IPS-15b (cell line): Measurements from ENCODE around the gene ADAMTS14.

Experiments
- H3K27me3 ChIP-seq: one replicate; pipeline ENCODE4 v1.6.1; 2013; ENCODE audit warnings: low read length; ENCODE audit not compliant: control insufficient read depth, insufficient read depth
- H3K36me3 ChIP-seq: one replicate; pipeline ENCODE4 v1.6.1; 2013; ENCODE audit warnings: low read length; ENCODE audit not compliant: control insufficient read depth, insufficient read depth
- H3K4me1 ChIP-seq: one replicate; pipeline ENCODE4 v1.6.1; 2013; ENCODE audit warnings: mild to moderate bottlenecking, low read length; ENCODE audit not compliant: control insufficient read depth, insufficient read depth
- H3K4me3 ChIP-seq: one replicate; pipeline ENCODE4 v1.5.1; 2013; ENCODE audit warnings: low read depth, low read length
- H3K9ac ChIP-seq: one replicate; pipeline ENCODE4 v1.6.1; 2013; ENCODE audit warnings: low read depth, mild to moderate bottlenecking, low read length
- H3K9me3 ChIP-seq: one replicate; pipeline ENCODE4 v1.6.1; 2013; ENCODE audit warnings: mild to moderate bottlenecking, low read length; ENCODE audit not compliant: control insufficient read depth, insufficient read depth

Gene ADAMTS14

GRCh38 chr10:70671619-70672164 lies 614 bp upstream of the ADAMTS14 start:
- H3K9me3 ChIP-seq, result no peaks in the 10 kb centered on the region
- H3K4me1 ChIP-seq, result peaks cover 4% of the 10 kb centered on the region
- H3K9ac ChIP-seq, result peak overlapping the region; percentile 70
- peaks cover 25% of the 10 kb centered on the region for H3K27me3 ChIP-seq
- H3K4me3 ChIP-seq, result peak overlapping the region; percentile 42
- no peaks in the 10 kb centered on the region for H3K36me3 ChIP-seq

- Histone ChIP-seq H3K36me3 (no peaks in the 10 kb centered on the region), H3K9ac (no peak overlapping the region), H3K4me1 (peaks cover 4% of the 10 kb centered on the region), H3K27me3 (peaks cover 25% of the 10 kb centered on the region), H3K4me3 (peak overlapping the region; percentile 54), H3K9me3 (no peaks in the 10 kb centered on the region)
These were observed 980 bp downstream of the ADAMTS14 start for GRCh38 chr10:70673043-70673928.

GRCh38 chr10:70673929-70674559 lies 1.7 kb downstream of the ADAMTS14 start:
- Histone ChIP-seq H3K27me3 (peaks cover 25% of the 10 kb centered on the region), H3K9me3 (no peaks in the 10 kb centered on the region), H3K9ac (no peak overlapping the region), H3K36me3 (no peaks in the 10 kb centered on the region), H3K4me1 (peaks cover 4% of the 10 kb centered on the region), H3K4me3 (no peak overlapping the region)

DNA sequence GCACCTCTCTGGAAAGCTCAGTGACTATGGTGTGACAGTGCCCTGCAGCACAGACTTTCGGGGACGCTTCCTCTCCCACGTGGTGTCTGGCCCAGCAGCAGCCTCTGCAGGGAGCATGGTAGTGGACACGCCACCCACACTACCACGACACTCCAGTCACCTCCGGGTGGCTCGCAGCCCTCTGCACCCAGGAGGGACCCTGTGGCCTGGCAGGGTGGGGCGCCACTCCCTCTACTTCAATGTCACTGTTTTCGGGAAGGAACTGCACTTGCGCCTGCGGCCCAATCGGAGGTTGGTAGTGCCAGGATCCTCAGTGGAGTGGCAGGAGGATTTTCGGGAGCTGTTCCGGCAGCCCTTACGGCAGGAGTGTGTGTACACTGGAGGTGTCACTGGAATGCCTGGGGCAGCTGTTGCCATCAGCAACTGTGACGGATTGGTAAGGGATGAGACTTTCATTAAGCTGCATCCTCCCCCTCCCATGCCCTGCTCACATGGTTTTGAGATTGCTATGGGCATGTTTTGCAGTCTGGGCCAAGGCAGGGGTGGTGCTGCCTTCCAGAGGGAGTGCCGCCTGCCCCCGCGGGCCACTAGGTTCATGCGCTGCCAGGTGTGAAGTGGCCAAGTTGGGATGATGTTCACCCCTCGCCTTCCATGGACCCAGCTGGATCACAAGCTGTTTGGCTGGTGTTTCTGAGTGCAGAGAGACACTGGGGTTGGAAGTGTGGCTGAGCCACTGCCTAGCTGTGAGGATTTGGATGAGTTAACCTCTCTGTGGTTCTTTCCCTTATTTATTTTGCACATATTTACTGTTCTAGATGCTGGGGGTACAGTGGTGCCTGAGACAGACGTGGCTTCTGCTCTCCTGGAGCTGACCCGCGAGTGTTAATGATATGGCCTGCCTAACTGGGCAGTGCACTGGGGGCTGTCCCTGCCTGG lies 2.5 kb downstream of the ADAMTS14 start:
- Histone ChIP-seq H3K4me1 (peaks cover 4% of the 10 kb centered on the region), H3K4me3 (no peak overlapping the region), H3K9ac (no peak overlapping the region), H3K27me3 (peaks cover 25% of the 10 kb centered on the region), H3K36me3 (no peaks in the 10 kb centered on the region), H3K9me3 (no peaks in the 10 kb centered on the region)

DNA sequence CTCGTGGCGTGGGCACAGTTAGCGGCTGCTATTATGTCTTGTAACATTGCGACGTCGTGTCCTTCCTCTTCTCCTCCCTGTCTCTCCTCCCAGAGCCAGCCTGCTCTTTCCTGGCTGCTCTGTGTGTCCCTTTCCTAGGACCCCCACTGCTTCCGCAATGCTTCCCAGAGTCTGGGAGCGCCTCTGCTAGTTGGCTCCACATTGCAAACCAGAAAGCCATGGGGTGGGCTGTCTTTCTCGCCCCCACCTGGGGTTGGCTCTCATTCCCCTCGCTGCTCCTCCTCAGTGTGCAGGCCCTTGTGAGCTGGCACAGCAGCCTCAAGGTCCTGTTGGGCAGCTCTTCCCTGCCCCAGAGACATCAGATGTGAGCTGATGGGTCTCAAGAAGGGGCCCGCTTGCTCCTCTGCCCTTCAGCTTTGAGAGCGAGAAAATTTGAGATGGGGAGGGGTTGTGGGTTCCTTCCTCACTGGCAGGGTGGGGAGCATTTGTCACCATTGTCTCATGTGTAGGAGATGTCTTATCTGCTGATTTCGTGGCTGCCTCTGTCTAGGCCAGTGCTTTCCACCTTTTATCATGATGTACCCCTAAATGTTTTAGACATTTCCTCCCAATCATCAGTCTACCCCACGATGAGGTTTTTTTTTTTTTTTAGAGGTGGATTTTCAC lies 3.3 kb downstream of the ADAMTS14 start:
- Histone ChIP-seq H3K4me3 (no peak overlapping the region), H3K9ac (no peak overlapping the region), H3K4me1 (peaks cover 4% of the 10 kb centered on the region), H3K36me3 (no peaks in the 10 kb centered on the region), H3K27me3 (peaks cover 21% of the 10 kb centered on the region), H3K9me3 (no peaks in the 10 kb centered on the region)

DNA sequence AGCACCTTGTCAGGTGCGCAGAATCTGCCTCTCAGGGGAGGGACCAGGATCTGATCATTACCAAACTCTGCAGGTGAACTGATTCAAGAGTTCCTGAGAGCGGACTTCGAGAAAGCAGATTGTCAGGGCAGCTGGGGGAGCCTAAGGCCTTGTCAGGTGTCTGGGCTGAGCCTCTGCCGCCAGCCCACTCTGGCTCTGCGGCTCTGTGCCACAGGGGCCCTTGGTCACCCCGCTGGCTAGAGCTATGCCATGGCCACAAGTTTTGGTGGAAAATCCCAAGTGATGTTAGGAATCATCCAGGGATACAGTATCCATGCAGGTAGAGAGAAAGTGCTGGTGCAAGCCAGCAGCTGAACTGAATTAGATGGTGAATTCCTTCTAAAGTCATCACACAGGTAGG lies 4.2 kb downstream of the ADAMTS14 start:
- peaks cover 17% of the 10 kb centered on the region for H3K27me3 ChIP-seq
- H3K9me3 ChIP-seq, result no peaks in the 10 kb centered on the region
- no peaks in the 10 kb centered on the region for H3K36me3 ChIP-seq
- no peak overlapping the region for H3K9ac ChIP-seq
- no peak overlapping the region for H3K4me3 ChIP-seq
- peaks cover 4% of the 10 kb centered on the region for H3K4me1 ChIP-seq

GRCh38 chr10:70677016-70677415 lies 4.7 kb downstream of the ADAMTS14 start:
- Histone ChIP-seq H3K4me3 (no peak overlapping the region), H3K9me3 (no peaks in the 10 kb centered on the region), H3K27me3 (peaks cover 12% of the 10 kb centered on the region)

GRCh38 chr10:70677620-70678249 lies 5.4 kb downstream of the ADAMTS14 start:
- Histone ChIP-seq H3K9ac (no peak overlapping the region), H3K4me1 (peaks cover 4% of the 10 kb centered on the region), H3K4me3 (no peak overlapping the region), H3K27me3 (peaks cover 12% of the 10 kb centered on the region), H3K9me3 (no peaks in the 10 kb centered on the region), H3K36me3 (no peaks in the 10 kb centered on the region)

More at GRCh38 chr10:70677016-70677415, 4.7 kb downstream of the ADAMTS14 start:
- Histone ChIP-seq H3K9ac (no peak overlapping the region), H3K36me3 (no peaks in the 10 kb centered on the region), H3K4me1 (peaks cover 4% of the 10 kb centered on the region)

DNA sequence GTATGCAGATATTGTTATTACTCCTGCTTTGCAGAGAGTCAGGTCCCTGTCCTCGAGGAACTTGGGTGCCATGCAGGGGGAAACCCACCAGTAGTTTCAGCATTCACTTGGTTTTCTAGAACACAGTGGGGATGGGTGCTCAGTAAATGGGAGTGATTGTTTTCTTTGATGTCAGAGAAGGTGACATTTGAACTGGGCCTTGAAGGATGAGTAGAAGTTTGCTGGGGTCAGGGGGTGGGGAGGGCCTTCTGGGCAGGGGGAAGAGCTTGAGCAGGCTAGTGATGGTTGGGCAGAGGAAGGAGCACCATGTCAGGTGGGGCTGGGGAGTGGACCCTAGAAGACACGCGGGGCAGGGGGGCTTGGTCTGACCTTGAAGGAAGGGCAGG lies 5.9 kb downstream of the ADAMTS14 start:
- H3K36me3 ChIP-seq, result no peaks in the 10 kb centered on the region
- peaks cover 7% of the 10 kb centered on the region for H3K27me3 ChIP-seq
- H3K9ac ChIP-seq, result no peak overlapping the region
- no peak overlapping the region for H3K4me3 ChIP-seq
- no peaks in the 10 kb centered on the region for H3K9me3 ChIP-seq
- peaks cover 2% of the 10 kb centered on the region for H3K4me1 ChIP-seq

DNA sequence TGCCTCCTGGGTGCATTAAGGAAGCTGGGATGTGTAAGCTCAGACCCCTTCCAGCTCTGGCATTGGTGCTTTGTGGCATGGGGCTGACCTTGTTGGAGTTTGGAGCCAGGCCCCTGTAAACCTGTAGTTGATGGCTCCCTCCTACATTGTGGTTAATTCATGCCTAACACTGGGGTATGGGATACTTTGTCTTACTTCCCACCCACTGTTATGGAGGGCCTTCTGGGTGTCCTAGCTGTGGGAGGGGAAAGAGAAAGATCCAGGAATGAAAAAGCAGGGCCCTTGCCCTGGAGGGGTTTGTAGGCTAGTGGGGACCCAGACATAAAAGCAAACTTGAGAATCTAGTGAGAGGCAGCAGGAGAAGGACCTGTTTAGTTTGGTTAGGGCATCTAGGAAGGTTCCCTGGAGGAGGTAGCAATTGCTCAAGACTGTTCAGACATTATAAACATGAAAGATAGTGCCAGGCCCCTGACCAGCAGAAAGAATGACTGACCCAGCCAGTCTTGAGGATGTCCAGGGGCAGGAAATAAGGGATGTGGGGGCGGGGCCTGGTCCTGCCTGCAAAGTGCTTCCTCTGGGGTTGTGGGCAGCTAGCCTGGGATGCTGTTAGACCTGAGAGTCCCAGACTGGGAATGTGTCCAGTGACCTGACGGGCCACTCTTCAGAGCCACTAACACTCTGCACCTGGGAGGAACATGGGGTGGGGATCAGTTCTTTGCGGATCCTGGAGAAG lies 6.6 kb downstream of the ADAMTS14 start:
- Histone ChIP-seq H3K9ac (no peak overlapping the region), H3K4me1 (peaks cover 2% of the 10 kb centered on the region), H3K36me3 (no peaks in the 10 kb centered on the region), H3K4me3 (no peak overlapping the region), H3K9me3 (no peaks in the 10 kb centered on the region), H3K27me3 (peaks cover 2% of the 10 kb centered on the region)
